Measurements from ENCODE around the gene MDK. TPM values are rescaled to one million over a fixed set of nuclear protein-coding genes. Genes with fewer than 3 reads are reported as not detected.

MDK gene
- total RNA-seq, 1 experiment from 2014 or later = 399 TPM

GRCh38 chr11:46343520-46343919 is 37.9 kb upstream of the MDK start:
- H3K79me2 ChIP-seq (ENCODE audit: low read depth) = peaks cover 9% of the 10 kb centered on the region
- peaks cover 1% of the 10 kb centered on the region; the same call in 1 of the 2 replicates for H4K20me1 ChIP-seq (ENCODE audit: insufficient read depth)
- H3K27ac ChIP-seq = no peak overlapping the region
- intact Hi-C loops (cut with micrococcal nuclease; ENCODE audit: unreplicated experiment) = loop anchor here (10.0 kb wide), 1 partner anchor 219 kb away; the partner anchor contains the start of gene PHF21A
- H3K9me3 ChIP-seq (ENCODE audit: insufficient read depth, low read depth) = no peaks in the 10 kb centered on the region
- H3K27me3 ChIP-seq (ENCODE audit: insufficient read depth, low read depth) = no peaks in the 10 kb centered on the region
- peaks cover 17% of the 10 kb centered on the region for H3F3A ChIP-seq (ENCODE audit: insufficient read depth, low read depth)
- BruUV-seq (replicated peaks) = no TSS peak
- no peaks in the 10 kb centered on the region for H3K36me3 ChIP-seq (ENCODE audit: low read depth)
- ChIA-PET CTCF (interaction anchor here (0.7 kb wide), 1 partner anchor 146 kb away, joined by 3 read pairs; no protein-coding TSS in a partner anchor), POLR2A (ENCODE audit: unreplicated experiment) (interaction anchor here (0.6 to 0.7 kb wide), 2 partner anchors 9 to 590 kb away, joined by 3 to 5 read pairs; no protein-coding TSS in a partner anchor)
- no peak overlapping the region for H3K4me3 ChIP-seq
- H3K4me1 ChIP-seq (replicated peaks; ENCODE audit: insufficient read depth) = peaks cover 46% of the 10 kb centered on the region
- H3K4me2 ChIP-seq = no peak overlapping the region
- H2AFZ ChIP-seq = no peak overlapping the region
- no peak for DNase-seq
- TF ChIP-seq EZH2 (IDR thresholded peaks at IDR 0.05; ENCODE audit: low read depth) = no peak
- TF ChIP-seq CTCF (conservative IDR thresholded peaks at IDR 0.05) = no peak
- H3K9me2 ChIP-seq (ENCODE audit: insufficient read depth) = no peaks in the 10 kb centered on the region

GRCh38 chr11:46345131-46345597 is 36.3 kb upstream of the MDK start:
- ChIA-PET CTCF (interaction anchor here (0.6 to 0.8 kb wide), 3 partner anchors 9 to 67 kb away, joined by 3 to 6 read pairs (median 3); no protein-coding TSS in a partner anchor), POLR2A (ENCODE audit: unreplicated experiment) (interaction anchor here (0.6 kb wide), 1 partner anchor 11 kb away, joined by 29 read pairs; no protein-coding TSS in a partner anchor)
- Histone ChIP-seq H3K27ac (no peak overlapping the region), H3K27me3 (ENCODE audit: insufficient read depth, low read depth) (no peaks in the 10 kb centered on the region), H3K4me2 (no peak overlapping the region), H3K79me2 (ENCODE audit: low read depth) (peaks cover 26% of the 10 kb centered on the region), H4K20me1 (ENCODE audit: insufficient read depth) (peaks cover 8% of the 10 kb centered on the region; the same call in 1 of the 2 replicates), H3F3A (ENCODE audit: insufficient read depth, low read depth) (peaks cover under 1% of the 10 kb centered on the region; the same call in 1 of the 2 replicates), H2AFZ (no peak overlapping the region), H3K4me1 (replicated peaks; ENCODE audit: insufficient read depth) (peaks cover 42% of the 10 kb centered on the region), H3K9me2 (ENCODE audit: insufficient read depth) (no peaks in the 10 kb centered on the region), H3K9me3 (ENCODE audit: insufficient read depth, low read depth) (no peaks in the 10 kb centered on the region), H3K4me3 (no peak overlapping the region), H3K36me3 (ENCODE audit: low read depth) (no peaks in the 10 kb centered on the region)
- intact Hi-C loops (cut with micrococcal nuclease; ENCODE audit: unreplicated experiment) = loop anchor here (10.0 kb wide), 1 partner anchor 220 kb away; the partner anchor contains the start of gene PHF21A
- DNase-seq = no peak
- TF ChIP-seq CTCF (conservative IDR thresholded peaks at IDR 0.05) (no peak), EZH2 (IDR thresholded peaks at IDR 0.05; ENCODE audit: low read depth) (no peak)
- no TSS peak for BruUV-seq (replicated peaks)

GRCh38 chr11:46345881-46346484 is 35.5 kb upstream of the MDK start:
- Histone ChIP-seq H3K4me2 (no peak overlapping the region), H3K4me3 (no peak overlapping the region), H3K9me2 (ENCODE audit: insufficient read depth) (no peaks in the 10 kb centered on the region), H4K20me1 (ENCODE audit: insufficient read depth) (peaks cover 8% of the 10 kb centered on the region; the same call in 1 of the 2 replicates), H3F3A (ENCODE audit: insufficient read depth, low read depth) (no peaks in the 10 kb centered on the region; the same call in 1 of the 2 replicates), H3K36me3 (ENCODE audit: low read depth) (no peaks in the 10 kb centered on the region), H3K79me2 (ENCODE audit: low read depth) (peaks cover 31% of the 10 kb centered on the region), H3K27me3 (ENCODE audit: insufficient read depth, low read depth) (no peaks in the 10 kb centered on the region), H3K9me3 (ENCODE audit: insufficient read depth, low read depth) (no peaks in the 10 kb centered on the region), H2AFZ (no peak overlapping the region), H3K27ac (no peak overlapping the region), H3K4me1 (replicated peaks; ENCODE audit: insufficient read depth) (peaks cover 36% of the 10 kb centered on the region)
- no peak for TF ChIP-seq CTCF (conservative IDR thresholded peaks at IDR 0.05)
- TF ChIP-seq EZH2 (IDR thresholded peaks at IDR 0.05; ENCODE audit: low read depth) = no peak
- no peak for DNase-seq
- CTCF ChIA-PET = interaction anchor here (0.6 to 0.8 kb wide), 3 partner anchors 8 to 68 kb away, joined by 3 to 6 read pairs (median 3); no protein-coding TSS in a partner anchor
- intact Hi-C loops (cut with micrococcal nuclease; ENCODE audit: unreplicated experiment) = loop anchor here (10.0 kb wide), 1 partner anchor 221 kb away; the partner anchor contains the start of gene PHF21A
- POLR2A ChIA-PET (ENCODE audit: unreplicated experiment) = no interaction called here
- no TSS peak for BruUV-seq (replicated peaks)
